ENCODE data around the gene CCSER1. TPM values are rescaled to one million over a fixed set of nuclear protein-coding genes. Genes with fewer than 3 reads are reported as not detected.
"Not testable (repeated sequence)": the region's sequence is repeated elsewhere in the genome, so short reads cannot be mapped to it uniquely, and the experiment has no call there.

Gene CCSER1
- total RNA-seq, 1 donor = under 0.01 TPM

- TF ChIP-seq CTCF (IDR thresholded peaks at IDR 0.05; ENCODE audit: insufficient read depth, low read length) = no peak
- DNase-seq (ENCODE audit: low read depth) = no peak
- H3K4me3 ChIP-seq (ENCODE audit: low read depth, low read length) = no peak overlapping the region
Measured at GRCh38 chr4:91600301-91600700, 1473.1 kb downstream of the CCSER1 start.

- TF ChIP-seq CTCF (IDR thresholded peaks at IDR 0.05; ENCODE audit: insufficient read depth, low read length) = no peak
- no peak overlapping the region for H3K4me3 ChIP-seq (ENCODE audit: low read depth, low read length)
- no peak for DNase-seq (ENCODE audit: low read depth)
Measured at GRCh38 chr4:91601401-91601800, 1474.2 kb downstream of the CCSER1 start.

GRCh38 chr4:91611782-91612181 is 1484.6 kb downstream of the CCSER1 start:
- H3K4me3 ChIP-seq (ENCODE audit: low read depth, low read length) = no peak overlapping the region
- DNase-seq (ENCODE audit: low read depth) = no peak
- TF ChIP-seq CTCF (IDR thresholded peaks at IDR 0.05; ENCODE audit: insufficient read depth, low read length) = no peak

GRCh38 chr4:91620952-91621351 is 1493.8 kb downstream of the CCSER1 start:
- no peak for TF ChIP-seq CTCF (IDR thresholded peaks at IDR 0.05; ENCODE audit: insufficient read depth, low read length)
- DNase-seq (ENCODE audit: low read depth) = no peak

GRCh38 chr4:91621446-91621845 is 1494.3 kb downstream of the CCSER1 start:
- no peak for DNase-seq (ENCODE audit: low read depth)
- no peak for TF ChIP-seq CTCF (IDR thresholded peaks at IDR 0.05; ENCODE audit: insufficient read depth, low read length)
- H3K4me3 ChIP-seq (ENCODE audit: low read depth, low read length) = no peak overlapping the region

More at GRCh38 chr4:91620952-91621351, 1493.8 kb downstream of the CCSER1 start:
- H3K4me3 ChIP-seq (ENCODE audit: low read depth, low read length) = no peak overlapping the region

- DNase-seq (ENCODE audit: low read depth) = no peak
- no peak overlapping the region for H3K4me3 ChIP-seq (ENCODE audit: low read depth, low read length)
- no peak for TF ChIP-seq CTCF (IDR thresholded peaks at IDR 0.05; ENCODE audit: insufficient read depth, low read length)
Measured at GRCh38 chr4:91622925-91623602, 1495.9 kb downstream of the CCSER1 start.

- DNase-seq (ENCODE audit: low read depth); H3K4me3 ChIP-seq (ENCODE audit: low read depth, low read length): not testable (repeated sequence)
Measured at GRCh38 chr4:91623603-91623967, 1496.4 kb downstream of the CCSER1 start.

Data from fibroblast of the aortic adventitia (primary cell).